Stimulated activated CD4-positive, alpha-beta T cell treated with anti-CD3 and anti-CD28 coated beads, Interleukin-4, amount 100 ng/mL, for 48 hours (primary cell): ENCODE data around the gene MED22.

Source experiments
- DNase-seq, 2 donors: peaks; one replicate each; pipeline ENCODE4 v3.0.0-alpha.2; 2020; ENCODE audit warnings: low read depth in 2 of 2

Gene MED22

GRCh38 chr9:133355881-133356357 is 8.0 kb upstream of the MED22 start:
- no peak for DNase-seq

- DNase-seq = no peak
These were observed 6.8 kb upstream of the MED22 start for GRCh38 chr9:133354766-133355165.

GRCh38 chr9:133353548-133353947 is 5.6 kb upstream of the MED22 start:
- no peak for DNase-seq

- no peak for DNase-seq
These were observed 4.9 kb upstream of the MED22 start for GRCh38 chr9:133352635-133353340.

- DNase-seq = peak in 1 of 2 donors; percentile 48
These were observed 4.1 kb upstream of the MED22 start for GRCh38 chr9:133351908-133352634.

- DNase-seq = no peak
These were observed 3.6 kb upstream of the MED22 start for GRCh38 chr9:133351526-133351907.

- no peak for DNase-seq
These were observed 2.2 kb upstream of the MED22 start for GRCh38 chr9:133349965-133350616.

- DNase-seq = no peak
These were observed 1.0 kb upstream of the MED22 start for GRCh38 chr9:133348718-133349573.

- no peak for DNase-seq
These were observed 381 bp downstream of the MED22 start for GRCh38 chr9:133347515-133347984.

GRCh38 chr9:133346021-133346785 is 1.7 kb downstream of the MED22 start:
- no peak for DNase-seq

GRCh38 chr9:133345596-133345995 is 2.3 kb downstream of the MED22 start:
- no peak for DNase-seq

GRCh38 chr9:133344979-133345378 is 3.0 kb downstream of the MED22 start:
- DNase-seq = no peak

GRCh38 chr9:133344071-133344470 is 3.9 kb downstream of the MED22 start:
- DNase-seq = no peak

GRCh38 chr9:133342570-133342969 is 5.4 kb downstream of the MED22 start:
- no peak for DNase-seq

- no peak for DNase-seq
These were observed 5.9 kb downstream of the MED22 start for GRCh38 chr9:133342069-133342406.

- DNase-seq = no peak
These were observed 6.4 kb downstream of the MED22 start for GRCh38 chr9:133341369-133342068.

GRCh38 chr9:133340916-133341315 is 7.0 kb downstream of the MED22 start:
- DNase-seq = no peak

GRCh38 chr9:133340256-133340655 is 7.7 kb downstream of the MED22 start:
- DNase-seq = no peak

- no peak for DNase-seq
These were observed 8.3 kb downstream of the MED22 start for GRCh38 chr9:133339641-133340040.
